Measurements from ENCODE around the gene PUM1.

GRCh38 chr1:30940541-30940940, 125.0 kb downstream of the PUM1 start:
- TF ChIP-seq POLR2A (IDR thresholded peaks at IDR 0.05; ENCODE audit: low read depth, low read length) = no peak
- no peak for TF ChIP-seq JUN (IDR thresholded peaks at IDR 0.05; ENCODE audit: borderline replicate concordance, insufficient read depth, insufficient read length, low read depth)
